Esophagus muscularis mucosa (tissue), 4 donors: ENCODE results near the gene FMNL1.

Experiments
- CTCF ChIP-seq, 3 experiments: fragments of 200-600 bp in 2 of 3; fragments of 450-650 bp in 1 of 3; sonication (generic) in 2 of 3; IDR thresholded peaks; one replicate each; pipeline ENCODE4 v1.5.1; 2017 to 2019; ENCODE audit warnings: antibody characterized with exemption in 3 of 3, mild to moderate bottlenecking in 2 of 3, moderate library complexity in 1 of 3
- EP300 ChIP-seq: sonication (generic); formaldehyde crosslinking; IDR thresholded peaks from one replicate; pipeline ENCODE4 v1.6.1; 2017; ENCODE audit warnings: antibody characterized with exemption
- POLR2A ChIP-seq: fragments of 450-650 bp; IDR thresholded peaks from one replicate; pipeline ENCODE4 v1.6.1; 2017; ENCODE audit warnings: antibody characterized with exemption, moderate library complexity, mild to moderate bottlenecking, low read depth
- POLR2AphosphoS5 ChIP-seq, 2 donors: sonication (generic); formaldehyde crosslinking; IDR thresholded peaks; one replicate each; pipeline ENCODE4 v1.6.1; 2017; ENCODE audit warnings: antibody characterized with exemption in 2 of 2

- TF ChIP-seq CTCF (IDR thresholded peaks at IDR 0.05): no peak
- TF ChIP-seq POLR2A: no peak
- TF ChIP-seq POLR2AphosphoS5 (IDR thresholded peaks at IDR 0.05): no peak
- TF ChIP-seq EP300: no peak
Measured at GRCh38 chr17:45271603-45272002, 49.9 kb downstream of the FMNL1 start.
